ENCODE data around the gene CYSTM1.

DNA sequence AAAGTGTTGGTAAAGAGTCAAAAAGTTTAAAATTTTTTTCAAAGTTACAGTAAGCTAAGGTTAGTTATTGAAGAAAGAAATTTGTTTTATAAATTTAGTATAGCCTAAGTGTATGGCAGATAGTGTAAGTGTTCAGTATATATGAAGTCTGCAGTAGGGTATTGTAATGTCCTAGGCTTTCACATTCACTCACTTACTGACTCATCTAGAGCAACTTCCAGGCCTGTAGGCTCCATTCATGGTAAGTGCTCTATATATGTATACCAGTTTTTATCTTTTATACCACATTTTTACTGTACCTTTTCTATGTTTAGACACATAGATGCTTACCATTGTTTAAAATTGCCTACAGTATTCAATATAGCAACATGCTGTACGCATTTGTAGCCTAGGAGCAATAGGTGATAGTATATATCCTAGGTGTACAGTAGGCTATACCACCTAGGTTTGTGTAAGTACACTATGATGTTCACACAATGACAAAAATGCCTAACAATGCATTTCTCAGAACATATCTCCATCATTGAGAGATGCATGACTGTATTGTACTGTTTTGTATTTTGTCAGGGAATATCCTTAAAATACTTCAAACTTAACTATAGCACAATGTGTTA lies 38.5 kb downstream of the CYSTM1 start:
- TF ChIP-seq, protein P1, sequence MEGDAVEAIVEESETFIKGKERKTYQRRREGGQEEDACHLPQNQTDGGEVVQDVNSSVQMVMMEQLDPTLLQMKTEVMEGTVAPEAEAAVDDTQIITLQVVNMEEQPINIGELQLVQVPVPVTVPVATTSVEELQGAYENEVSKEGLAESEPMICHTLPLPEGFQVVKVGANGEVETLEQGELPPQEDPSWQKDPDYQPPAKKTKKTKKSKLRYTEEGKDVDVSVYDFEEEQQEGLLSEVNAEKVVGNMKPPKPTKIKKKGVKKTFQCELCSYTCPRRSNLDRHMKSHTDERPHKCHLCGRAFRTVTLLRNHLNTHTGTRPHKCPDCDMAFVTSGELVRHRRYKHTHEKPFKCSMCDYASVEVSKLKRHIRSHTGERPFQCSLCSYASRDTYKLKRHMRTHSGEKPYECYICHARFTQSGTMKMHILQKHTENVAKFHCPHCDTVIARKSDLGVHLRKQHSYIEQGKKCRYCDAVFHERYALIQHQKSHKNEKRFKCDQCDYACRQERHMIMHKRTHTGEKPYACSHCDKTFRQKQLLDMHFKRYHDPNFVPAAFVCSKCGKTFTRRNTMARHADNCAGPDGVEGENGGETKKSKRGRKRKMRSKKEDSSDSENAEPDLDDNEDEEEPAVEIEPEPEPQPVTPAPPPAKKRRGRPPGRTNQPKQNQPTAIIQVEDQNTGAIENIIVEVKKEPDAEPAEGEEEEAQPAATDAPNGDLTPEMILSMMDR (IDR thresholded peaks at IDR 0.05; ENCODE audit: low read depth, low read length, poor library complexity, severe bottlenecking) = no peak
- TF ChIP-seq EZH2phosphoT487 (IDR thresholded peaks at IDR 0.05; ENCODE audit: borderline replicate concordance, low read length) = no peak

Measured in DOHH2 (cell line).